Measurements from ENCODE around the gene PCGF5. TPM values are rescaled to one million over a fixed set of nuclear protein-coding genes. Genes with fewer than 3 reads are reported as not detected.

Gene PCGF5
- total and polyA plus RNA-seq, 2 of the 8 experiments (the other 6 are each of a cell fraction or from before 2014, with no cell fraction given), result 5.8 to 8.4 TPM

DNA sequence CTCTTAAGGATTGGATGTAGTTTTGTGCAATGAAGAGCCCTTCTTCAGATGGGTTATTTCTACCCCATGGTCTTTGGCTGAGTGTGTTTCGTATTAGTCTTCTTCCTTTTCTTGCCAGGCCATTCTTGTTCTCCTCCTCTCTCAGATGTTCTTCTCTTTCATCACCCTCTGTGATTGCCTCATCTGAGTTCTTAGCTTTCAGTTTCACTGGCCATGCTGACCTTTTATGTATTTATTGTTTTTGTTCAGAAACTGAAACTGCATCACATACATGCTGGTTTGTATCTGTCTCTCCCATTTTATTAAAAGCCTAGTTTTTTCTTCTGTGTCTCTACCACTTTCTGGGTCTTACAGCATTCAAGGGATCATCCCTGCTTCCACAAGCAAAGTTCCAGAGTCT lies 21.7 kb upstream of the PCGF5 start (continued):
- TF ChIP-seq SP4 (IDR thresholded peaks at IDR 0.05; ENCODE audit: low read length) (no peak), RFX5 (IDR thresholded peaks at IDR 0.05; ENCODE audit: borderline replicate concordance, low read depth, low read length) (no peak), TCF12 (IDR thresholded peaks at IDR 0.05; ENCODE audit: low read depth, low read length) (no peak), BRCA1 (IDR thresholded peaks at IDR 0.05; ENCODE audit: low read depth, low read length) (no peak)
- TF ChIP-seq, protein P1, sequence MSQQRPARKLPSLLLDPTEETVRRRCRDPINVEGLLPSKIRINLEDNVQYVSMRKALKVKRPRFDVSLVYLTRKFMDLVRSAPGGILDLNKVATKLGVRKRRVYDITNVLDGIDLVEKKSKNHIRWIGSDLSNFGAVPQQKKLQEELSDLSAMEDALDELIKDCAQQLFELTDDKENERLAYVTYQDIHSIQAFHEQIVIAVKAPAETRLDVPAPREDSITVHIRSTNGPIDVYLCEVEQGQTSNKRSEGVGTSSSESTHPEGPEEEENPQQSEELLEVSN (IDR thresholded peaks at IDR 0.05), result no peak
